HEK293 (cell line): ENCODE data around the gene DNMT3B.

Source experiments
- CTCF ChIA-PET: fragments of 350-600 bp; formaldehyde crosslinking; extraction: SDS; loops from one replicate; lab custom pipeline; 2021; ENCODE audit warnings: antibody characterized with exemption; lab: Yijun Ruan, JAX
- POLR2A ChIA-PET: fragments of 300-600 bp; formaldehyde crosslinking; extraction: SDS; loops from one replicate; lab custom pipeline; 2020; ENCODE audit warnings: antibody characterized with exemption, inconsistent platforms; lab: Yijun Ruan, JAX
- H3K27ac ChIP-seq: fragments of 200-500 bp; sonication (Bioruptor generic); 2 replicates; pipeline ENCODE4 v1.5.1; 2014; ENCODE audit warnings: low read depth, low read length, control low read depth, inconsistent platforms; ENCODE audit errors: extremely low read depth
- H3K36me3 ChIP-seq, 2 experiments: fragments of 200-500 bp in 1 of 2; sonication (Bioruptor generic) in 1 of 2; 1 replicate in 1 of 2; 2 replicates in 1 of 2; pipeline ENCODE4 v1.5.1; 2014 to 2017; ENCODE audit warnings: inconsistent platforms in 2 of 2, low read length in 2 of 2; ENCODE audit not compliant: control insufficient read depth in 2 of 2, insufficient read depth in 1 of 2
- H3K4me1 ChIP-seq: fragments of 200-500 bp; sonication (Bioruptor generic); 2 replicates; pipeline ENCODE4 v1.5.1; 2014; ENCODE audit warnings: mild to moderate bottlenecking, low read length, inconsistent platforms; ENCODE audit not compliant: control insufficient read depth, insufficient read depth
- H3K4me3 ChIP-seq: 2 replicates; pipeline ENCODE4 v1.5.1; 2011; ENCODE audit warnings: low read depth, mild to moderate bottlenecking, control low read depth, low read length, moderate library complexity
- H3K9me3 ChIP-seq: fragments of 200-500 bp; sonication (Bioruptor generic); 2 replicates; pipeline ENCODE4 v1.5.1; 2014; ENCODE audit warnings: low read depth, low read length, inconsistent platforms; ENCODE audit not compliant: control insufficient read depth, insufficient read depth
- BCL11A ChIP-seq: fragments of 450-650 bp; formaldehyde crosslinking; IDR thresholded peaks from 2 replicates; pipeline ENCODE4 v1.5.1; 2016; ENCODE audit warnings: low read depth, missing biosample characterization, missing genetic modification characterization
- BCL11B ChIP-seq: fragments of 450-650 bp; formaldehyde crosslinking; IDR thresholded peaks from 2 replicates; pipeline ENCODE4 v1.5.1; 2016; ENCODE audit warnings: low read depth, missing biosample characterization, missing genetic modification characterization
- HOXD13 ChIP-seq: sonication (generic); formaldehyde crosslinking; IDR thresholded peaks from 2 replicates; pipeline ENCODE4 v1.8.0; 2022; ENCODE audit warnings: missing genetic modification reagents, borderline replicate concordance
- PRDM1 ChIP-seq: fragments of 450-650 bp; formaldehyde crosslinking; IDR thresholded peaks from 2 replicates; pipeline ENCODE4; 2016; ENCODE audit warnings: missing biosample characterization, missing genetic modification characterization
- REPIN1 ChIP-seq: fragments of 450-650 bp; formaldehyde crosslinking; IDR thresholded peaks from 2 replicates; pipeline ENCODE4 v1.5.1; 2017; ENCODE audit warnings: missing biosample characterization, missing genetic modification characterization, low read depth
- ZFP37 ChIP-seq: fragments of 450-650 bp; formaldehyde crosslinking; IDR thresholded peaks from 2 replicates; pipeline ENCODE4 v1.5.1; 2016; ENCODE audit warnings: missing biosample characterization, missing genetic modification characterization
- ZIC2 ChIP-seq: fragments of 450-650 bp; formaldehyde crosslinking; IDR thresholded peaks from 2 replicates; pipeline ENCODE4 v1.5.1; 2016; ENCODE audit warnings: missing biosample characterization, missing genetic modification characterization
- ZNF211 ChIP-seq: fragments of 450-650 bp; formaldehyde crosslinking; IDR thresholded peaks from 2 replicates; pipeline ENCODE4 v1.5.1; 2016; ENCODE audit warnings: low read depth, missing biosample characterization, missing genetic modification characterization
- ZNF221 ChIP-seq: fragments of 450-650 bp; formaldehyde crosslinking; IDR thresholded peaks from 2 replicates; pipeline ENCODE4 v1.5.1; 2017; ENCODE audit warnings: missing biosample characterization, missing genetic modification characterization, borderline replicate concordance
- ZNF335 ChIP-seq: fragments of 450-650 bp; formaldehyde crosslinking; conservative IDR thresholded peaks from 2 replicates; pipeline ENCODE4 v1.5.1; 2016; ENCODE audit warnings: missing biosample characterization, missing genetic modification characterization
- ZNF391 ChIP-seq: fragments of 450-650 bp; formaldehyde crosslinking; IDR thresholded peaks from 2 replicates; pipeline ENCODE4 v1.5.1; 2016; ENCODE audit warnings: low read depth, missing biosample characterization, missing genetic modification characterization, borderline replicate concordance
- ZNF548 ChIP-seq: fragments of 450-650 bp; formaldehyde crosslinking; IDR thresholded peaks from 2 replicates; pipeline ENCODE4 v1.5.1; 2016; ENCODE audit warnings: missing biosample characterization, missing genetic modification characterization
- ZNF571 ChIP-seq: fragments of 450-650 bp; formaldehyde crosslinking; IDR thresholded peaks from 2 replicates; pipeline ENCODE4 v1.5.0; 2017; ENCODE audit warnings: missing biosample characterization, missing genetic modification characterization
- ZNF701 ChIP-seq: fragments of 450-650 bp; formaldehyde crosslinking; IDR thresholded peaks from 2 replicates; pipeline ENCODE4 v1.5.1; 2016; ENCODE audit warnings: missing biosample characterization, missing genetic modification characterization
- ZNF76 ChIP-seq: fragments of 450-650 bp; formaldehyde crosslinking; IDR thresholded peaks from 2 replicates; pipeline ENCODE4; 2016; ENCODE audit warnings: low read depth, missing biosample characterization, missing genetic modification characterization, borderline replicate concordance
- ZNF776 ChIP-seq: fragments of 450-650 bp; formaldehyde crosslinking; IDR thresholded peaks from 2 replicates; pipeline ENCODE4 v1.5.0; 2017; ENCODE audit warnings: missing biosample characterization, missing genetic modification characterization, borderline replicate concordance
- ZNF843 ChIP-seq: fragments of 450-650 bp; formaldehyde crosslinking; IDR thresholded peaks from 2 replicates; pipeline ENCODE4 v1.5.1; 2016; ENCODE audit warnings: missing biosample characterization, missing genetic modification characterization
- ZSCAN16 ChIP-seq: fragments of 450-650 bp; formaldehyde crosslinking; IDR thresholded peaks from 2 replicates; pipeline ENCODE4 v1.5.1; 2016; ENCODE audit warnings: missing biosample characterization, missing genetic modification characterization
- TF ChIP-seq, protein P1 (sequence below): fragments of 450-650 bp; formaldehyde crosslinking; optimal IDR thresholded peaks from 2 replicates; pipeline ENCODE3; 2016; ENCODE audit warnings: missing biosample characterization, mild to moderate bottlenecking, missing genetic modification characterization
- TF ChIP-seq, protein P2 (sequence below): fragments of 450-650 bp; formaldehyde crosslinking; IDR thresholded peaks from 2 replicates; pipeline ENCODE4 v1.5.1; 2016; ENCODE audit warnings: missing biosample characterization, missing genetic modification characterization
- TF ChIP-seq, protein P3 (sequence below): fragments of 450-650 bp; formaldehyde crosslinking; IDR thresholded peaks from 2 replicates; pipeline ENCODE4 v1.5.1; 2017; ENCODE audit warnings: missing biosample characterization, missing genetic modification characterization
- TF ChIP-seq, protein P4 (sequence below): fragments of 450-650 bp; formaldehyde crosslinking; IDR thresholded peaks from 2 replicates; pipeline ENCODE4 v1.5.1; 2016; ENCODE audit warnings: missing biosample characterization, missing genetic modification characterization
- TF ChIP-seq, protein P5 (sequence below): sonication (generic); formaldehyde crosslinking; IDR thresholded peaks from 2 replicates; pipeline ENCODE4 v1.8.1; 2022; ENCODE audit warnings: mild to moderate bottlenecking, moderate library complexity, missing genetic modification reagents
- TF ChIP-seq, protein P6 (sequence below): fragments of 450-650 bp; formaldehyde crosslinking; IDR thresholded peaks from 2 replicates; pipeline ENCODE4 v1.5.1; 2016; ENCODE audit warnings: missing biosample characterization, missing genetic modification characterization

Gene DNMT3B

DNA sequence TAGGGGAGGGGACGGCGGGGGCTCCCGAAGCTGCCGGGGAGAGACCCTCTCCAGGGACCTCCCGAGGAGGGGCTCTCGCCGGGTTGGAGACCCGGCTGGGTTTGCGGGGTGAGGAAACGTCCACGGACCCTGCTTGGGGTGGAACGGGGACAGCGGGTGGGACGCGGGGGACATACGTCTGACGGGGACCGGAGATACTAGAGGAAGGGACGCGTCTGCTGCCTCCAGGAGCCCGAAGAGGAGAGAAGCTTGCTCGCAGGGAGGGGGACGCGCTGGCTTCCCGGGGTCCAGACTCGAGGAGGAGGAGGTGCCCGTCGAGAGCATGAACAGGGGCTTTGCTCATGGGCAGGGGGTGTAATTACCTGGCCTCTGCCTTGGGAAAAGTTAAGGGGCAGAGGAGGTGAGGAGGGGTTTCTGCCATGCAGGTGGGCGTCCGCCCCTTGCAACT, 593 bp downstream of the DNMT3B start (continued):
- TF ChIP-seq ZFP37 (tag by site-specific recombination) (no peak), ZIC2 (tag by site-specific recombination) (peak; percentile 88), ZNF391 (tag by site-specific recombination) (0 out of 2 replicates have a peak, but pooled peaks have one; percentile 46)
- TF ChIP-seq, protein P1, sequence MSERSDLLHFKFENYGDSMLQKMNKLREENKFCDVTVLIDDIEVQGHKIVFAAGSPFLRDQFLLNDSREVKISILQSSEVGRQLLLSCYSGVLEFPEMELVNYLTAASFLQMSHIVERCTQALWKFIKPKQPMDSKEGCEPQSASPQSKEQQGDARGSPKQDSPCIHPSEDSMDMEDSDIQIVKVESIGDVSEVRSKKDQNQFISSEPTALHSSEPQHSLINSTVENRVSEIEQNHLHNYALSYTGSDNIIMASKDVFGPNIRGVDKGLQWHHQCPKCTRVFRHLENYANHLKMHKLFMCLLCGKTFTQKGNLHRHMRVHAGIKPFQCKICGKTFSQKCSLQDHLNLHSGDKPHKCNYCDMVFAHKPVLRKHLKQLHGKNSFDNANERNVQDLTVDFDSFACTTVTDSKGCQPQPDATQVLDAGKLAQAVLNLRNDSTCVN (tag by site-specific recombination), result peak; percentile 50
- TF ChIP-seq, protein P2, sequence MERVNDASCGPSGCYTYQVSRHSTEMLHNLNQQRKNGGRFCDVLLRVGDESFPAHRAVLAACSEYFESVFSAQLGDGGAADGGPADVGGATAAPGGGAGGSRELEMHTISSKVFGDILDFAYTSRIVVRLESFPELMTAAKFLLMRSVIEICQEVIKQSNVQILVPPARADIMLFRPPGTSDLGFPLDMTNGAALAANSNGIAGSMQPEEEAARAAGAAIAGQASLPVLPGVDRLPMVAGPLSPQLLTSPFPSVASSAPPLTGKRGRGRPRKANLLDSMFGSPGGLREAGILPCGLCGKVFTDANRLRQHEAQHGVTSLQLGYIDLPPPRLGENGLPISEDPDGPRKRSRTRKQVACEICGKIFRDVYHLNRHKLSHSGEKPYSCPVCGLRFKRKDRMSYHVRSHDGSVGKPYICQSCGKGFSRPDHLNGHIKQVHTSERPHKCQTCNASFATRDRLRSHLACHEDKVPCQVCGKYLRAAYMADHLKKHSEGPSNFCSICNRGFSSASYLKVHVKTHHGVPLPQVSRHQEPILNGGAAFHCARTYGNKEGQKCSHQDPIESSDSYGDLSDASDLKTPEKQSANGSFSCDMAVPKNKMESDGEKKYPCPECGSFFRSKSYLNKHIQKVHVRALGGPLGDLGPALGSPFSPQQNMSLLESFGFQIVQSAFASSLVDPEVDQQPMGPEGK (tag by site-specific recombination), result peak; percentile 29

DNA sequence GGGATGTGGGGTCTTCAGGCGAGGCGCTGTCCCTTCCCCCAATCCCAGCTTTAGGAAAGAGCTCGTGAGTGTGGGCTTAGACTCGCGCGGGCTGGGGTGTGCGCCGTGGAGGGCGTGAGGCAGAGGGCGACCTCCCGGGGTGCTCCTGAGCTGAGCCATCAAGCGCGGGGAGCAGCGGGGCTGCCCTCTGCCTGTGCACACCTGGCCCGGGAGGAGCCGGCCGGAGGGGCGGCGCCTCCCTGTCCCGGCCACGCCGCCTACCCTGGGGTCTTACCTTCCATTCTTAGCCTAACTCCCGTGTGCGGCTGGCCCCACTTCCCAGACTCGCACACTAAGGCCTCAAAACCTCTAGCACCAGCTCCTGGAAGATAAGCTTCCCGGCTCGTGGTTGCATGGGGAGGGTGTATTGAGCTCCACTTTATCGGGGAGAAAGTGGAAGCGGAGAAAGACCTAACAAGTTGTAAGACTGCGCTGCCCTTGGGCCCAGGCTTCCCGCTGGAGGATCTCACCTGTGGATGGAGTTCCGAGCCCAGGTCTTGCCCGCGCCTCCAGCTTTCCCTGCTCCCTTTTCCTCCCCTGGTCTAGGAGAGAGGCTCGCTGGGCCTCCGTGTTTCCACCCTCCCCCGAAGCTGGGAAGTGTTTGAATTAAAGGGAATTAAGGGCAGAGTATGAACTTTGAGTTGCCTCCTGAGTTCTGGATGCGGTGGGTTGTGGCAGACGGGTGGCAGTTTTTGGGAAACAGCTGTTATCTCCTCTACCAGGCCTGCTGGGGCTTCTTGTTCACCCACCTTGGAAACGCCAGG, 1.2 kb downstream of the DNMT3B start:
- no peaks in the 10 kb centered on the region; a peak in 1 of 3 replicates for H3K36me3 ChIP-seq
- no peak overlapping the region for H3K27ac ChIP-seq
- POLR2A ChIA-PET, result interaction anchor here (0.6 to 2.7 kb wide), 9 partner anchors 11 to 1206 kb away, joined by 3 to 17 read pairs (median 5); partner anchors contain the start of gene COMMD7
- no peaks in the 10 kb centered on the region for H3K9me3 ChIP-seq
- H3K4me3 ChIP-seq, result peak overlapping the region; percentile 77
- CTCF ChIA-PET, result interaction anchor here (0.5 to 3.7 kb wide), 7 partner anchors 11 to 106 kb away, joined by 3 to 40 read pairs (median 4); partner anchors contain the start of gene C20orf203
- no peaks in the 10 kb centered on the region for H3K4me1 ChIP-seq
- no peak for TF ChIP-seq ZNF776 (tag by site-specific recombination)
- TF ChIP-seq, protein P3, sequence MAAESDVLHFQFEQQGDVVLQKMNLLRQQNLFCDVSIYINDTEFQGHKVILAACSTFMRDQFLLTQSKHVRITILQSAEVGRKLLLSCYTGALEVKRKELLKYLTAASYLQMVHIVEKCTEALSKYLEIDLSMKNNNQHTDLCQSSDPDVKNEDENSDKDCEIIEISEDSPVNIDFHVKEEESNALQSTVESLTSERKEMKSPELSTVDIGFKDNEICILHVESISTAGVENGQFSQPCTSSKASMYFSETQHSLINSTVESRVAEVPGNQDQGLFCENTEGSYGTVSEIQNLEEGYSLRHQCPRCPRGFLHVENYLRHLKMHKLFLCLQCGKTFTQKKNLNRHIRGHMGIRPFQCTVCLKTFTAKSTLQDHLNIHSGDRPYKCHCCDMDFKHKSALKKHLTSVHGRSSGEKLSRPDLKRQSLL (tag by site-specific recombination), result 0 out of 2 replicates have a peak, but pooled peaks have one; percentile 39
- TF ChIP-seq ZNF548 (tag by site-specific recombination), result no peak
- TF ChIP-seq BCL11B (tag by site-specific recombination), result no peak
- no peak for TF ChIP-seq ZNF843
- TF ChIP-seq, protein P4, sequence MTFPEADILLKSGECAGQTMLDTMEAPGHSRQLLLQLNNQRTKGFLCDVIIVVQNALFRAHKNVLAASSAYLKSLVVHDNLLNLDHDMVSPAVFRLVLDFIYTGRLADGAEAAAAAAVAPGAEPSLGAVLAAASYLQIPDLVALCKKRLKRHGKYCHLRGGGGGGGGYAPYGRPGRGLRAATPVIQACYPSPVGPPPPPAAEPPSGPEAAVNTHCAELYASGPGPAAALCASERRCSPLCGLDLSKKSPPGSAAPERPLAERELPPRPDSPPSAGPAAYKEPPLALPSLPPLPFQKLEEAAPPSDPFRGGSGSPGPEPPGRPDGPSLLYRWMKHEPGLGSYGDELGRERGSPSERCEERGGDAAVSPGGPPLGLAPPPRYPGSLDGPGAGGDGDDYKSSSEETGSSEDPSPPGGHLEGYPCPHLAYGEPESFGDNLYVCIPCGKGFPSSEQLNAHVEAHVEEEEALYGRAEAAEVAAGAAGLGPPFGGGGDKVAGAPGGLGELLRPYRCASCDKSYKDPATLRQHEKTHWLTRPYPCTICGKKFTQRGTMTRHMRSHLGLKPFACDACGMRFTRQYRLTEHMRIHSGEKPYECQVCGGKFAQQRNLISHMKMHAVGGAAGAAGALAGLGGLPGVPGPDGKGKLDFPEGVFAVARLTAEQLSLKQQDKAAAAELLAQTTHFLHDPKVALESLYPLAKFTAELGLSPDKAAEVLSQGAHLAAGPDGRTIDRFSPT, result no peak
- no peak for TF ChIP-seq ZNF76 (tag by site-specific recombination)
- no peak for TF ChIP-seq ZNF211 (tag by site-specific recombination)
- no peak for TF ChIP-seq BCL11A
- TF ChIP-seq ZSCAN16 (tag by site-specific recombination), result no peak
- TF ChIP-seq, protein P5, sequence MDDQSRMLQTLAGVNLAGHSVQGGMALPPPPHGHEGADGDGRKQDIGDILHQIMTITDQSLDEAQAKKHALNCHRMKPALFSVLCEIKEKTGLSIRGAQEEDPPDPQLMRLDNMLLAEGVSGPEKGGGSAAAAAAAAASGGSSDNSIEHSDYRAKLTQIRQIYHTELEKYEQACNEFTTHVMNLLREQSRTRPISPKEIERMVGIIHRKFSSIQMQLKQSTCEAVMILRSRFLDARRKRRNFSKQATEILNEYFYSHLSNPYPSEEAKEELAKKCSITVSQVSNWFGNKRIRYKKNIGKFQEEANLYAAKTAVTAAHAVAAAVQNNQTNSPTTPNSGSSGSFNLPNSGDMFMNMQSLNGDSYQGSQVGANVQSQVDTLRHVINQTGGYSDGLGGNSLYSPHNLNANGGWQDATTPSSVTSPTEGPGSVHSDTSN, result no peak
- TF ChIP-seq REPIN1 (tag by site-specific recombination), result no peak
- TF ChIP-seq ZNF335, result peak; percentile 51; the same call in 1 of the 2 replicates
- TF ChIP-seq HOXD13, result no peak
- no peak for TF ChIP-seq PRDM1
- TF ChIP-seq ZNF221, result no peak
- TF ChIP-seq ZNF701, result no peak
- no peak for TF ChIP-seq ZNF571 (tag by site-specific recombination)
- TF ChIP-seq, protein P6, sequence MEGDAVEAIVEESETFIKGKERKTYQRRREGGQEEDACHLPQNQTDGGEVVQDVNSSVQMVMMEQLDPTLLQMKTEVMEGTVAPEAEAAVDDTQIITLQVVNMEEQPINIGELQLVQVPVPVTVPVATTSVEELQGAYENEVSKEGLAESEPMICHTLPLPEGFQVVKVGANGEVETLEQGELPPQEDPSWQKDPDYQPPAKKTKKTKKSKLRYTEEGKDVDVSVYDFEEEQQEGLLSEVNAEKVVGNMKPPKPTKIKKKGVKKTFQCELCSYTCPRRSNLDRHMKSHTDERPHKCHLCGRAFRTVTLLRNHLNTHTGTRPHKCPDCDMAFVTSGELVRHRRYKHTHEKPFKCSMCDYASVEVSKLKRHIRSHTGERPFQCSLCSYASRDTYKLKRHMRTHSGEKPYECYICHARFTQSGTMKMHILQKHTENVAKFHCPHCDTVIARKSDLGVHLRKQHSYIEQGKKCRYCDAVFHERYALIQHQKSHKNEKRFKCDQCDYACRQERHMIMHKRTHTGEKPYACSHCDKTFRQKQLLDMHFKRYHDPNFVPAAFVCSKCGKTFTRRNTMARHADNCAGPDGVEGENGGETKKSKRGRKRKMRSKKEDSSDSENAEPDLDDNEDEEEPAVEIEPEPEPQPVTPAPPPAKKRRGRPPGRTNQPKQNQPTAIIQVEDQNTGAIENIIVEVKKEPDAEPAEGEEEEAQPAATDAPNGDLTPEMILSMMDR (tag by site-specific recombination), result 0 out of 2 replicates have a peak, but pooled peaks have one; percentile 19
